ENCODE measurements around the gene CERCAM.
"Not testable (repeated sequence)": the region's sequence is repeated elsewhere in the genome, so short reads cannot be mapped to it uniquely, and the experiment has no call there.

DNA sequence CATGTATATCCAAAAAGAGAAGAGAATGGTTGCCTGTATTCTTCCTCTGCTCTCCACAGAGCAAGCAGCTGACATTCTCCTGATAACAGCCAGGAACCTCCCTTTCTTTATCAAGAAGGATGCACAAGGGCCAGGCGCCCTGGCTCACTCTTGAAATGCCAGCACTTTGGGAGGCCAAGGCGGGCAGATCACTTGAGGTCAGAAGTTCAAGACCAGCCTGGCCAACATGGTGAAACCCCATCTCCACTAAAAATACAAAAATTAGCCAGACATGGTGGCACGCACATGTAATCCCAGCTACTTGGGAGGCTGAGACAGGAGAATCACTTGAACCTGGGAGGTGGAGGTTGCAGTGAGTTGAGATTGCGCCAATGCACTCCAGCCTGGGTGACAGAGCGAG lies 25.8 kb downstream of the CERCAM start:
- TF ChIP-seq, protein P1, sequence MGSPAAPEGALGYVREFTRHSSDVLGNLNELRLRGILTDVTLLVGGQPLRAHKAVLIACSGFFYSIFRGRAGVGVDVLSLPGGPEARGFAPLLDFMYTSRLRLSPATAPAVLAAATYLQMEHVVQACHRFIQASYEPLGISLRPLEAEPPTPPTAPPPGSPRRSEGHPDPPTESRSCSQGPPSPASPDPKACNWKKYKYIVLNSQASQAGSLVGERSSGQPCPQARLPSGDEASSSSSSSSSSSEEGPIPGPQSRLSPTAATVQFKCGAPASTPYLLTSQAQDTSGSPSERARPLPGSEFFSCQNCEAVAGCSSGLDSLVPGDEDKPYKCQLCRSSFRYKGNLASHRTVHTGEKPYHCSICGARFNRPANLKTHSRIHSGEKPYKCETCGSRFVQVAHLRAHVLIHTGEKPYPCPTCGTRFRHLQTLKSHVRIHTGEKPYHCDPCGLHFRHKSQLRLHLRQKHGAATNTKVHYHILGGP (tag by site-specific recombination; IDR thresholded peaks at IDR 0.05), result not testable (repeated sequence)
- TF ChIP-seq, protein P2, sequence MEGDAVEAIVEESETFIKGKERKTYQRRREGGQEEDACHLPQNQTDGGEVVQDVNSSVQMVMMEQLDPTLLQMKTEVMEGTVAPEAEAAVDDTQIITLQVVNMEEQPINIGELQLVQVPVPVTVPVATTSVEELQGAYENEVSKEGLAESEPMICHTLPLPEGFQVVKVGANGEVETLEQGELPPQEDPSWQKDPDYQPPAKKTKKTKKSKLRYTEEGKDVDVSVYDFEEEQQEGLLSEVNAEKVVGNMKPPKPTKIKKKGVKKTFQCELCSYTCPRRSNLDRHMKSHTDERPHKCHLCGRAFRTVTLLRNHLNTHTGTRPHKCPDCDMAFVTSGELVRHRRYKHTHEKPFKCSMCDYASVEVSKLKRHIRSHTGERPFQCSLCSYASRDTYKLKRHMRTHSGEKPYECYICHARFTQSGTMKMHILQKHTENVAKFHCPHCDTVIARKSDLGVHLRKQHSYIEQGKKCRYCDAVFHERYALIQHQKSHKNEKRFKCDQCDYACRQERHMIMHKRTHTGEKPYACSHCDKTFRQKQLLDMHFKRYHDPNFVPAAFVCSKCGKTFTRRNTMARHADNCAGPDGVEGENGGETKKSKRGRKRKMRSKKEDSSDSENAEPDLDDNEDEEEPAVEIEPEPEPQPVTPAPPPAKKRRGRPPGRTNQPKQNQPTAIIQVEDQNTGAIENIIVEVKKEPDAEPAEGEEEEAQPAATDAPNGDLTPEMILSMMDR (tag by site-specific recombination; IDR thresholded peaks at IDR 0.05), result not testable (repeated sequence)
- TF ChIP-seq ZEB2 (tag by site-specific recombination; IDR thresholded peaks at IDR 0.05); ZNF747 (tag by site-specific recombination; IDR thresholded peaks at IDR 0.05); ZNF701 (tag by site-specific recombination; IDR thresholded peaks at IDR 0.05); ZNF558 (tag by site-specific recombination; IDR thresholded peaks at IDR 0.05); REPIN1 (tag by site-specific recombination; IDR thresholded peaks at IDR 0.05; ENCODE audit: low read depth); SCRT2 (tag by site-specific recombination; IDR thresholded peaks at IDR 0.05); ZNF416 (tag by site-specific recombination; IDR thresholded peaks at IDR 0.05): not testable (repeated sequence)
- TF ChIP-seq, protein P3, sequence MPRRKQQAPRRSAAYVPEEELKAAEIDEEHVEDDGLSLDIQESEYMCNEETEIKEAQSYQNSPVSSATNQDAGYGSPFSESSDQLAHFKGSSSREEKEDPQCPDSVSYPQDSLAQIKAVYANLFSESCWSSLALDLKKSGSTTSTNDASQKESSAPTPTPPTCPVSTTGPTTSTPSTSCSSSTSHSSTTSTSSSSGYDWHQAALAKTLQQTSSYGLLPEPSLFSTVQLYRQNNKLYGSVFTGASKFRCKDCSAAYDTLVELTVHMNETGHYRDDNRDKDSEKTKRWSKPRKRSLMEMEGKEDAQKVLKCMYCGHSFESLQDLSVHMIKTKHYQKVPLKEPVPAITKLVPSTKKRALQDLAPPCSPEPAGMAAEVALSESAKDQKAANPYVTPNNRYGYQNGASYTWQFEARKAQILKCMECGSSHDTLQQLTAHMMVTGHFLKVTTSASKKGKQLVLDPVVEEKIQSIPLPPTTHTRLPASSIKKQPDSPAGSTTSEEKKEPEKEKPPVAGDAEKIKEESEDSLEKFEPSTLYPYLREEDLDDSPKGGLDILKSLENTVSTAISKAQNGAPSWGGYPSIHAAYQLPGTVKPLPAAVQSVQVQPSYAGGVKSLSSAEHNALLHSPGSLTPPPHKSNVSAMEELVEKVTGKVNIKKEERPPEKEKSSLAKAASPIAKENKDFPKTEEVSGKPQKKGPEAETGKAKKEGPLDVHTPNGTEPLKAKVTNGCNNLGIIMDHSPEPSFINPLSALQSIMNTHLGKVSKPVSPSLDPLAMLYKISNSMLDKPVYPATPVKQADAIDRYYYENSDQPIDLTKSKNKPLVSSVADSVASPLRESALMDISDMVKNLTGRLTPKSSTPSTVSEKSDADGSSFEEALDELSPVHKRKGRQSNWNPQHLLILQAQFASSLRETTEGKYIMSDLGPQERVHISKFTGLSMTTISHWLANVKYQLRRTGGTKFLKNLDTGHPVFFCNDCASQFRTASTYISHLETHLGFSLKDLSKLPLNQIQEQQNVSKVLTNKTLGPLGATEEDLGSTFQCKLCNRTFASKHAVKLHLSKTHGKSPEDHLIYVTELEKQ (tag by site-specific recombination; IDR thresholded peaks at IDR 0.05; ENCODE audit: borderline replicate concordance), result not testable (repeated sequence)
- TF ChIP-seq, protein P4, sequence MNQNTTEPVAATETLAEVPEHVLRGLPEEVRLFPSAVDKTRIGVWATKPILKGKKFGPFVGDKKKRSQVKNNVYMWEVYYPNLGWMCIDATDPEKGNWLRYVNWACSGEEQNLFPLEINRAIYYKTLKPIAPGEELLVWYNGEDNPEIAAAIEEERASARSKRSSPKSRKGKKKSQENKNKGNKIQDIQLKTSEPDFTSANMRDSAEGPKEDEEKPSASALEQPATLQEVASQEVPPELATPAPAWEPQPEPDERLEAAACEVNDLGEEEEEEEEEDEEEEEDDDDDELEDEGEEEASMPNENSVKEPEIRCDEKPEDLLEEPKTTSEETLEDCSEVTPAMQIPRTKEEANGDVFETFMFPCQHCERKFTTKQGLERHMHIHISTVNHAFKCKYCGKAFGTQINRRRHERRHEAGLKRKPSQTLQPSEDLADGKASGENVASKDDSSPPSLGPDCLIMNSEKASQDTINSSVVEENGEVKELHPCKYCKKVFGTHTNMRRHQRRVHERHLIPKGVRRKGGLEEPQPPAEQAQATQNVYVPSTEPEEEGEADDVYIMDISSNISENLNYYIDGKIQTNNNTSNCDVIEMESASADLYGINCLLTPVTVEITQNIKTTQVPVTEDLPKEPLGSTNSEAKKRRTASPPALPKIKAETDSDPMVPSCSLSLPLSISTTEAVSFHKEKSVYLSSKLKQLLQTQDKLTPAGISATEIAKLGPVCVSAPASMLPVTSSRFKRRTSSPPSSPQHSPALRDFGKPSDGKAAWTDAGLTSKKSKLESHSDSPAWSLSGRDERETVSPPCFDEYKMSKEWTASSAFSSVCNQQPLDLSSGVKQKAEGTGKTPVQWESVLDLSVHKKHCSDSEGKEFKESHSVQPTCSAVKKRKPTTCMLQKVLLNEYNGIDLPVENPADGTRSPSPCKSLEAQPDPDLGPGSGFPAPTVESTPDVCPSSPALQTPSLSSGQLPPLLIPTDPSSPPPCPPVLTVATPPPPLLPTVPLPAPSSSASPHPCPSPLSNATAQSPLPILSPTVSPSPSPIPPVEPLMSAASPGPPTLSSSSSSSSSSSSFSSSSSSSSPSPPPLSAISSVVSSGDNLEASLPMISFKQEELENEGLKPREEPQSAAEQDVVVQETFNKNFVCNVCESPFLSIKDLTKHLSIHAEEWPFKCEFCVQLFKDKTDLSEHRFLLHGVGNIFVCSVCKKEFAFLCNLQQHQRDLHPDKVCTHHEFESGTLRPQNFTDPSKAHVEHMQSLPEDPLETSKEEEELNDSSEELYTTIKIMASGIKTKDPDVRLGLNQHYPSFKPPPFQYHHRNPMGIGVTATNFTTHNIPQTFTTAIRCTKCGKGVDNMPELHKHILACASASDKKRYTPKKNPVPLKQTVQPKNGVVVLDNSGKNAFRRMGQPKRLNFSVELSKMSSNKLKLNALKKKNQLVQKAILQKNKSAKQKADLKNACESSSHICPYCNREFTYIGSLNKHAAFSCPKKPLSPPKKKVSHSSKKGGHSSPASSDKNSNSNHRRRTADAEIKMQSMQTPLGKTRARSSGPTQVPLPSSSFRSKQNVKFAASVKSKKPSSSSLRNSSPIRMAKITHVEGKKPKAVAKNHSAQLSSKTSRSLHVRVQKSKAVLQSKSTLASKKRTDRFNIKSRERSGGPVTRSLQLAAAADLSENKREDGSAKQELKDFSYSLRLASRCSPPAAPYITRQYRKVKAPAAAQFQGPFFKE (tag by site-specific recombination; IDR thresholded peaks at IDR 0.05; ENCODE audit: borderline replicate concordance), result not testable (repeated sequence)
- TF ChIP-seq, protein P5, sequence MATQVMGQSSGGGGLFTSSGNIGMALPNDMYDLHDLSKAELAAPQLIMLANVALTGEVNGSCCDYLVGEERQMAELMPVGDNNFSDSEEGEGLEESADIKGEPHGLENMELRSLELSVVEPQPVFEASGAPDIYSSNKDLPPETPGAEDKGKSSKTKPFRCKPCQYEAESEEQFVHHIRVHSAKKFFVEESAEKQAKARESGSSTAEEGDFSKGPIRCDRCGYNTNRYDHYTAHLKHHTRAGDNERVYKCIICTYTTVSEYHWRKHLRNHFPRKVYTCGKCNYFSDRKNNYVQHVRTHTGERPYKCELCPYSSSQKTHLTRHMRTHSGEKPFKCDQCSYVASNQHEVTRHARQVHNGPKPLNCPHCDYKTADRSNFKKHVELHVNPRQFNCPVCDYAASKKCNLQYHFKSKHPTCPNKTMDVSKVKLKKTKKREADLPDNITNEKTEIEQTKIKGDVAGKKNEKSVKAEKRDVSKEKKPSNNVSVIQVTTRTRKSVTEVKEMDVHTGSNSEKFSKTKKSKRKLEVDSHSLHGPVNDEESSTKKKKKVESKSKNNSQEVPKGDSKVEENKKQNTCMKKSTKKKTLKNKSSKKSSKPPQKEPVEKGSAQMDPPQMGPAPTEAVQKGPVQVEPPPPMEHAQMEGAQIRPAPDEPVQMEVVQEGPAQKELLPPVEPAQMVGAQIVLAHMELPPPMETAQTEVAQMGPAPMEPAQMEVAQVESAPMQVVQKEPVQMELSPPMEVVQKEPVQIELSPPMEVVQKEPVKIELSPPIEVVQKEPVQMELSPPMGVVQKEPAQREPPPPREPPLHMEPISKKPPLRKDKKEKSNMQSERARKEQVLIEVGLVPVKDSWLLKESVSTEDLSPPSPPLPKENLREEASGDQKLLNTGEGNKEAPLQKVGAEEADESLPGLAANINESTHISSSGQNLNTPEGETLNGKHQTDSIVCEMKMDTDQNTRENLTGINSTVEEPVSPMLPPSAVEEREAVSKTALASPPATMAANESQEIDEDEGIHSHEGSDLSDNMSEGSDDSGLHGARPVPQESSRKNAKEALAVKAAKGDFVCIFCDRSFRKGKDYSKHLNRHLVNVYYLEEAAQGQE (tag by site-specific recombination; IDR thresholded peaks at IDR 0.05), result not testable (repeated sequence)
- TF ChIP-seq, protein P6, sequence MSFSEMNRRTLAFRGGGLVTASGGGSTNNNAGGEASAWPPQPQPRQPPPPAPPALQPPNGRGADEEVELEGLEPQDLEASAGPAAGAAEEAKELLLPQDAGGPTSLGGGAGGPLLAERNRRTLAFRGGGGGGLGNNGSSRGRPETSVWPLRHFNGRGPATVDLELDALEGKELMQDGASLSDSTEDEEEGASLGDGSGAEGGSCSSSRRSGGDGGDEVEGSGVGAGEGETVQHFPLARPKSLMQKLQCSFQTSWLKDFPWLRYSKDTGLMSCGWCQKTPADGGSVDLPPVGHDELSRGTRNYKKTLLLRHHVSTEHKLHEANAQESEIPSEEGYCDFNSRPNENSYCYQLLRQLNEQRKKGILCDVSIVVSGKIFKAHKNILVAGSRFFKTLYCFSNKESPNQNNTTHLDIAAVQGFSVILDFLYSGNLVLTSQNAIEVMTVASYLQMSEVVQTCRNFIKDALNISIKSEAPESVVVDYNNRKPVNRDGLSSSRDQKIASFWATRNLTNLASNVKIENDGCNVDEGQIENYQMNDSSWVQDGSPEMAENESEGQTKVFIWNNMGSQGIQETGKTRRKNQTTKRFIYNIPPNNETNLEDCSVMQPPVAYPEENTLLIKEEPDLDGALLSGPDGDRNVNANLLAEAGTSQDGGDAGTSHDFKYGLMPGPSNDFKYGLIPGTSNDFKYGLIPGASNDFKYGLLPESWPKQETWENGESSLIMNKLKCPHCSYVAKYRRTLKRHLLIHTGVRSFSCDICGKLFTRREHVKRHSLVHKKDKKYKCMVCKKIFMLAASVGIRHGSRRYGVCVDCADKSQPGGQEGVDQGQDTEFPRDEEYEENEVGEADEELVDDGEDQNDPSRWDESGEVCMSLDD (tag by site-specific recombination; IDR thresholded peaks at IDR 0.05), result not testable (repeated sequence)

Data from HEK293 (cell line).